DOHH2 (cell line): Measurements from ENCODE around the gene SGO2.

Source experiments
- CTCF ChIP-seq: fragments of 200-600 bp; sonication (generic); IDR thresholded peaks from one replicate; pipeline ENCODE4 v1.5.1; 2014; ENCODE audit warnings: antibody characterized with exemption, mild to moderate bottlenecking, low read depth, low read length; ENCODE audit not compliant: poor library complexity, severe bottlenecking
- EZH2phosphoT487 ChIP-seq: fragments of 200-600 bp; sonication (generic); IDR thresholded peaks from 2 replicates; pipeline ENCODE4 v1.6.1; 2017; ENCODE audit warnings: borderline replicate concordance, mild to moderate bottlenecking, antibody characterized with exemption, low read length, moderate library complexity, mixed read lengths

- TF ChIP-seq CTCF (no peak), EZH2phosphoT487 (no peak)
These were observed 64.1 kb downstream of the SGO2 start for GRCh38 chr2:200590090-200590489.
